Stimulated activated CD4-positive, alpha-beta T cell treated with anti-CD3 and anti-CD28 coated beads, Interleukin-4, amount 100 ng/mL, for 24 hours (primary cell): Measurements from ENCODE around the gene RAD51B.

Source experiments
- DNase-seq: peaks from one replicate; pipeline ENCODE4 v3.0.0-alpha.2; 2020

RAD51B gene

DNA sequence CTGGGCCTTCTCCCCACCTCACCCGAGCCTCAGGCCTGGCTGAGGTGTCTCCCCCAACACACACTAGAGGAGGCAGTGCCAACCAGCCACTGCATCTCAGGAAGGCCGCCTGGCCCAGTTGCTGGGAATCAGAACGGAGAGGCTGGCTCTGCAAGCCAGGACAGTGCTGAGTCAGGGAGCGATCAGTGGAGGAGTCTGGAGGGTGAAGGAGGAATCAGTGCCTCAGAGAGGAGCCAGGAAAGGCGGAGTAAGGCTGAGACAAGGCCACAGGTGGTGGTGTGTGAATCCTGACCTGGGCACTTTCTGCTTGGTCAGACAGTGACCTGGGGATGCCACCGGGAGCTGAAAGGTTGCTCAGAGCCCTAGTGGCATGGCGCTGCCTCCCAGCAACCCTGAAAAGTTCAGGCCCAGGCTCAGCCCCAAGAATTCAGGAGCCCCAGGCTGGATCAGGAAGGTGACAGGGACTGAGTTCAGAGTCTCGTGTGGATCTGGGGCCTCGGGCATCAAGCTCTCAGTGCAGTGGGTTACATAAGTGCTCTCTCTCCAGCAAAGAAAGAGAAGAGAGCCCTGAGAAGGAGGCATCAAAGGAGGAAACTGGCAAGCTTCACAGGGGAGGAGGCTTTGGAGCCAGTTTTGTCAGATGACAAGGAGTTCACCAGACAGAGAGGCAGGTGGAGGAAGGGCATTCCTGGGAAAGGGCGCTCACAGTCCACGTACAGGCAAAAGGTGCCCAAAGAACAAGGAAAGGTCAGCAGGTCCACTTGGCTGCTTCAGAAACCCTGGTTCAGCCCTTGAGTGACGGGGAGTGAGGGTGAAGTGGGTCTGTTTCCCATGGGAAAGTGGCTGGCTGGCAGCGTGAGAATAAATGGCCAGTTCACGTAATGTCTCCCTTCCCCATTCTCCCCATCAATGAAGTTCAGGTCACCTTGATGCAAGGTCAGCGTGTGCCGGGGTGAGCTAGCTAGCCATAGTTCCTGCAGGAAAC lies 885.4 kb downstream of the RAD51B start:
- DNase-seq: no peak

DNA sequence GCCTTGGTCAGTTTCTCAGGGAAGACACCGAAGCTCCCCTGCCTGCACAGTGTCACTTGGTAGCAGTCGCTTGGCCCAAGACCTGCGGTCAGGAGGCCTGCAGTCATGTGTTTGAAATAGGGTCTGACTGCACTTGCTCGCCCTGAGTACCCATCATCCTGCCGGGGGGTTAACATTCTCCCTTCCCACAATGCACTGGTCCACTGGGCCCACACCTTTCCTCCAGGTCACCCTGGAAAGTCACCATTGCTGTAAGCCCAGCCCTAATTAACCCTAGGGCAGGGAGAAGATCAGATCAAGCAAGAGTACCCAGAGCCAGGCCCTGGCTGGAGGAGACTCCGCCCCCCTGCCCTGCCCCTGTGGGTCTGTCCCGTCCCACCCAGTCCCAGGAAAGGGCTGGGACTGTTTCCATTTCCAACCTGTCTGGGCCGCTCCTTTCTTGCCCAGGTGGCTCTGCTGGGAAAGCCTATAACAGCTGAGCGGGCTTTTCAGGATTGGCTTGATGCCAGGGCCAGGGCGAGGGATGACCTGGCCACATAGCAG lies 886.2 kb downstream of the RAD51B start:
- no peak for DNase-seq

DNA sequence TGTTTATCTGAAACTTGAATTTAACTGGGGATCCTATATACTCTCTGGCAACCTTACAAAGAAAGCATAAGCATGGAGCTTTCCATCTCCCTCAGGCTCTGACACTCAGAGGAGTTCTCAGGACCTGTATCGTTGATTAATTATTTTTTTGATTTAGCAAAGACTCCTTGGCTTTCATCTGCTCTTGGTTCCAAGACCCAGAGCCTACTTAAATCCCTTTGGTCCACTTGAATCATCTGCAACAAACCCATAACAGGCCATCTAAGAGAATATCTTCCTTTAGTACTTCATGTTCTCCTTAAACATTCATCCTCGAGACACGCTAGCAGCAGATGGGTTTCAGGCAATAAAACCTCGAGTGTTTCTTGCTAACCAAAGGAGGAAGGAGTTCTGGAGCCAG lies 887.9 kb downstream of the RAD51B start:
- DNase-seq: no peak

DNA sequence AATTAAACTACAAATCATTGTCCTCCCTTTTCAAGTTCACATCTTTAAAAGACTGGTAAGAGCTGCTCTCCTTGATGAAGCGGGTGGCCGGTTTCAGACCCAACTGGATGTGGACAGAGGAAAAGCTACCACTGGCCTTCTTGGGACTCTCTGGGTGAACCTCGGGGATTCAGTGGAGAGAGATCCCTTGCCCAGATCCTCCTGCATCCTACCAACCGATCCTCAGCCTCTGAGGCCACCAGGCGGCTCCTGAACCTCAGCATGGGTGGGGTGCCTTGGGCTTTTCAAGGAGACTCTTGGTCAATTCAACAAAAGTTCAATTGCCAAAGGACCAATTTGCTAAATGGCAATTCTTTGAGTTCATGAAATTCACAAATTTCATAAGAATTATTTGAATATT lies 888.8 kb downstream of the RAD51B start:
- no peak for DNase-seq

DNA sequence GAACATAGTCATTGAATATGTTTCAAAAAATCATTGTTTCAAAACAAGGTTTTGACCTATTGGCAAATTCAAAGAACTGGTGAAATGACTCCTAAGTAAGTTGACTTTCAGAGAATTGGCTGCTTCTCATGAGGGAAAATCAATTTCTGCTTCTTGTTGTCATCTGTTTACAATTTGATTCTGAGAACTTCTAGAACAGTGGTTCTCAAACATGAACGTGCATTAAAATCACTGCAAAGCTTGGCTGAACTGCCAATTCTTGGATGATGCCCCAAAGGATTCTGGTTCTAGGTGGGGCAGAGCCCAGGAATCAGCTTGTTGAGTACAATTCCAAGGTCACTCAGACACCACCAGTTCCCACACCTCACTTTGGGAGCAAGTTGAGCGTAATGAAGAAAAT lies 889.4 kb downstream of the RAD51B start:
- no peak for DNase-seq

DNA sequence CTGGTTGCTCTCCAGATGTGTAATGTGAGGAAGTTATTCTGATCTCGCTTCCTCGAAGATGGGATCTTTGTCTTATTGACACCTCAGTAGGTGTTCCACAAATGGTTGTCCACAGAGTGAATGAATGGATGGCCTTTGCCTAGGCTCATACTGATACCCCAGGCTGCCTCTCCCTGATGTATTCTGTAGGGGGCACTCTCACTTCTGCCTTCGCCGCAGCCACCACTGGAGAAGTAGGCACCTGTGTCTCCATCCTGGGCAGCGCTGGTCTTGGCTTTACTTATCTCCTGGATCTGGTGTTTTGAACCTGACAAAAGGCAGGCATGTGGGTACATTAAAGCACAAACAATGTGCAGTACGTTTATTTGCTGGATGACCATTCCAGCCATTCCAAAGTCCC lies 891.2 kb downstream of the RAD51B start:
- no peak for DNase-seq

DNA sequence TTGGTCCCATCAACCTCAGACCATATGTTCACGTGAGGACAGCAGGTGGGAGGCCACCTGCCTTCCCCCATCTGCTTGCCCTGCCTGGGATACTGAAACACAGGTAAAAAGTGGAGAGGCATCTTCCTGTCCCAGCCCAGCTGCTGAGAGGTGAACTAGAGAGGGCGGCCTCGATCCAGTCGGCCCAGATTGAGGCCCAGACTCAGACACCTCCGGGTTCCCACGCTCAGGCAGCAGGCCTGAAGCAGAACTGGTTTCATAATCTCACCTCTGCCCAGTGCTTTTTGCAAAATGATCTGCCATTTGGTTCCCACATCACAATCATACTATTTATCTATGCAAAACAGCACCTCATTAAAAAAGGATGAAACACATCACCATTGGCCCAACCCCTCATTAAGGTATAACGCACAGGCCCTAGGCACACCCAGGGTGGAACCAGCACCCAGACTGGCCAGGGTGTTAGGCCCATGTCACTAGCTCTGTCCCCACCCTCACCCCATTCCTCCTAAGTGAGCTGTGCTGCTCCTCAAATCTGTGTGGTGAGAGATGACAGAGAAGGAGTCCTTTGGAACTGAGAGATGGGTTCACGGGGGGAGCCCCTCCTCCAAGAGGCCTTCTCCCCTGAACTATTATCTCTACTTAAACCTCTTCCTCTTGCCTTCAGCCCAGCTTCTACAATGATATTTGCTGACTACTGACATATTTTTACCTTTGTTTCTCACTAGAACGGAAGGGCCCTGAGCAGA lies 892.2 kb downstream of the RAD51B start:
- no peak for DNase-seq

DNA sequence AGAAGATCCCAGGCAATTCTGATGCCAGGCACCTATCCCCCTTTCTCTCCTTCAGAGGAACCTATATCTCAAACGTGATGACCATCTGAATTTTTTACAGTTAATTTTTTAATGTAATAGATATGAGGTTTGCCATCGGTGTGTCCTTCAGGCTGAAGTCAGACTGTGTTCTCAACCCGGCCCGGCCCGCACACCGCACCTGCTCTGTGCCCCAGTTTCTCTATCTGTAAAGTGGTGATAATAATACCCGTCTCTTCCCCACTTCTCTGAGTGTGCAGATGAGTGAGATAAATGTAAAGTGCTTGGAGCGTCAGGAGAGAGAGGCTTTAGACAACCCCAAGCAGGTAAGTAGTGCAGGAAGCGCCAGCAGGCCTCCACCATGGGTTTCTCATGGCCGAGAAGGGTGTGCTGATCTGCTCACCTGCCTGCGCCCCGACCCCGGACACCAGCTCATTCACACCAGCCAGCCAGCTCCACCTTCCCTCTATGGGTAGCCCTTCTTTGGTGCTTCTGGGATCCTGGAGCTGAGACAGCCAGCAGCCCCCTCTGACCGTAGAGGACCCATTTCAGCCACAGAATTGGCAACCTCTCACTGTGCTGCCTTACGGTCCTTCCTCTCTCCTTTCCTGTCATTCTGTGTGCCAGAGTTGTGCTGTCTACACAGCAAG lies 893.3 kb downstream of the RAD51B start:
- no peak for DNase-seq

DNA sequence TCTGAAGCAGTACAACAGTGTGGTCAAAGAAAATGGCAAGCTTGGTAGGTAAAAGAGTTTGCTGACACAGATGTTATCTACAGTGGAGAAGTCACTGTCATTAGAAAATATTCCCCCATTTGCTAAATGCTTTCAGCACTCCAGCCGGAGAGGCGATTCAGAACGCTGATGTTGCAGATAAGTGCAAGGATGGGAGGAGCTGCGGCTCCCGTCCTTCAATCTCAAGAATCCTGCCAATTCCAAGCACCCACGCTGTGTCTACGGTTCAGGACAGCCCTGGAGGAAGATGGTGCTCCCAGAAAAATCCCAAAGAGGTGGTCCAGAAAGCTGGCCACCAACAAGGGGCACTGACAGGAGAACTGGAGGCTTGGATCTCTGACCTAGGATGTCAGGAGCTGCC lies 894.2 kb downstream of the RAD51B start:
- no peak for DNase-seq

DNA sequence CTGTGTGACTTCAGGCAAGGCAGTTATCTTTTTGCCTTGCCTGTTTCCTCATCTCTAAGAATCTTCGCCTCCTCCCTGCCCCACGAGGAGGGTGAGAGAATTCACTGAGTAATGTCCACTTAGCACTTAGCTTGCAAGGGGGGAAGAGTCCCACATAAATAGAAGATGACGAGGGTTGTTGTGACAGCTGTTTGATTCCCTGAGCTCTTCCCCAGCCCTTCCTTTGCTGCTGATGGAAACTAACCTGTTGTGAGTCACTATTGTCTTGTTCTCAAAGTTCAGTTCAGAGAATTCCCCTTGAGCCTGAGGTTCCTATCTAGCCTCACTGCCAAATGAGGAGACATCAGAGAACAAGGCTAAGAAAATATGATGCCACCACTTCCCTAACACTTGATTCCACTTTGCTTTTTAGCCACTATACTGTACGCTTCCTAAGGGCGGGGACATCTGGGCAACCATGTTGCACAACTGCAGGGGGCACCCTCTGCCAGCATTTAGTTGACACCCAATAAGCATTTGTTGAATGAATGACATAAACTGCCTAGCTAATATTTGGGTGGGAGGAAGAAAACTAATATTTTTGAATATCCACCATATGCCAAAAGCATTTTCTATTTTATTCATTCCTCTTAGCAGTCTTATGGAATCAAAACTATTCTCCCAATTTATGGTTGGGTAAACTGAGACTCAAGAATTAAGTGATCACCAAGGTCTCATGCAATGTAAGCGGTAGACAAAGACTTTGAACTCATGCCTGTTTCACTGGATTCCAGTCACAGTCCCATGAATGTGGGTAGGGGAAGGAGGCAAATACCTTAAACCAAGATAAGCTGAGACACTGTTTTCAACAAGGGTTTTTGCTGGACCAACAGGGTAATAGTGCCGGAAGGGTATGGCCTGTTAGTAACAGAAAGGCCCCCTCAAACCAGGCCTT lies 895.7 kb downstream of the RAD51B start:
- no peak for DNase-seq

DNA sequence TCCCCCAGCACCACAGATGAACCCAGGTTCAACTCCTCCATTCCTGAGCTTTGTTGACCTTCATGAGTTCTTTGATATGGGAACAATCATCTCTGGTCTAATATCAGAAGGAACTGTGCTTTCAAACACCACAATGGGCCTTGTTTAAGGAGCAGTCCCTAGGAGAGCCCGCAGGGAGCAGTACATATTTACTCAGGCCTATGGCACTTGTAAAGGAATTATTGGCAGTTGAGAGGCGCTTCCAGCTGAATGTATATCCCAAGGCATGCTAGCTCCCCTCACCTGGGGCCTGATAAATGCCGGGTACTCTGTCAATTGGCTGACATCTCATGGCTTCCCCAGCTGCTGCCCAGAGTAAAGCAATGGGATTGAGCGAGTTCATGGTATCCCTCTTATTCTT lies 897.1 kb downstream of the RAD51B start:
- no peak for DNase-seq

DNA sequence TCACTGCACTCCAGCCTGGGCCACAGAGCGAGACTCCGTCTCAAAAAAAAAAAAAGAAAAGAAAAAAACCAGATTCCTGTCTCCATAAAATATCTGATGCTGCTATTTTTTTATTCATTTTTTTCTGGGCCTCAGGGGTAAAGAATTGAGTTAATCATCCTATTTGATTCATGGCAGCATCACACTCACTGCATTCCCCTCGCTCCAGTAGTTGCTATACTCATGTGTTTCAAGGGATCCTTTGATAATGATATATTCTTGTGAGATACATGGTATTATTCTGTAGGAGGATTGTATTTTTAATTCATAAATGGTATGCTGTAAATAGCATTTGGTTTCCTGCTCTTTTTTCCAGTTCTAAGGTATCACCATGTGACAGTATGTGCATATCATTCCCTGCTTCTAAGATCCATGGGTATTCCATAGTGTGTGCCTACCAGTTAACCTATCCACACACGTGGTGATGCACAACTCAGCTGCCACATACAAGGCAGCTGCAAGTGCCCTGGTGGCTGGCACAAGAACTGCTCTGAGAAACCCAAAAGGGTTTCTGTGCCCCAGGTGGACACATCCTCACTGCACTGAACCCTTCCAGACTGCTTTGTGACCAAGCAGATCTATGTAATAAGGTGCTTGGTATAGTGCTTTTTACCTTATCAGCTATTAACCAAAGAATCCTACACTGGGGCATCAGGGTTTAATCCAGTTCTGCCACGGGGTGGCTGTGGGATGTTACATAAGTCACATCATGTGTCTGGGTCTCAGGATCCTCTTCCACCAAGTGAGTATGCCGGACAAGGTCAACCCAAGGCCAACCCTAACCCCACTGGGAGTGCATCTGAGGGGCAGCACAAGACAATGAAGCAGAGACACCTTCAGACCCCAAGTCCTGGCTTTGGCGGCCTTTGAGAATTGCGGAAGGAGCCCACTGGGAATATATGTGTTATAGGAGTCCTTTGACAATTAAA lies 898.7 kb downstream of the RAD51B start:
- DNase-seq: no peak

DNA sequence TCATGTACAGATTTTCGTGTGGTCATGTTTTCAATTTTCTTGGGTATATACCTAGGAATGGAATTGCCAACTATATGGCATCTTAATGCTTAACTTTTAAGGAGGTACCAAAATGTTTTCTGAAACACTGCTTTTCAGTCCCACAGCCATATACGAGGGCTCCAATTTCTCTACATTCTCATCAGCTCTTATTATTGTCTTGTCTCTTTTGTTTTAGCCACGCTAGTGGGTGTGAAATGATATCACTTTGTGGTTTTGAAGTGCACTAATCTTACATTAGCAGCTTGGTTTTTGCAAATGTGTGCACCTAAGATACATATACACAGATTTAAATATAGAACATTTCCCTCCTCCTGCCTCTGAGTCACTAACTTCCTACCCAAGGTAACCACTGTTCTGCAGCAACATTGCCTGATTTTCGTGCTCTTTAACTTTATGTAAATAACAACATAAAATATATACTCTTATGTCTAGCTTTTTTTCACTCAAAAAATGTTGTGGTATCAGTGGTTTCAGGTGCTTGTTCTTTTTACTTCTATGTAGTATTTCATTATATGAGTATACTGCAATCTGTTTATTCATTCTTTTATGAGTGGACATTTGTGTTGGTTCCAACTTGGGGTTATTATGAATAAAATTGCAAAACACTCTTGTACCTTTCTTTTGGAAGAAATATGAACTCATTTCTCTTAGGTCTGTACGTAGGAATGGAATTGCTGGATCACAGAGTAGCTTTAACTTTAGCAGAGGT lies 900.2 kb downstream of the RAD51B start:
- peak; percentile 22 for DNase-seq

DNA sequence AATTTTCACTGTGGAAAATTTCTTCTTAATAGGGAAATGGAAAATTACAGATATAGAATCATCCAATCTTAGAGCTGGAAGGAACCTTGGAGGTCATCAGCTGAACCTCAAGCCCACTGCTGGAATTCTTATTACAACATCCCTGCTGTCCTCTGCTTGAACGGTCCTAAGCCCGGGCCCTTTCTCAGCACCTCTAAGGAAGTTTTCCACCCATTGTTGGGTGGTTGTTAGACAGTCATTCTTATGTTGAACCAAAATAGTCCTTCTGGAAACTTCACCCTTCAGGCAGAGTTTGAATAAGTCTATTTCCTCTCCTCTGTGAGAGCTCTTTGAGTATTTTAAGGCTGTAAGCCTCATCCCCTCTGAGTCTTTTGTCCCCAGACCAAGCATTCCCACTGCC lies 902.6 kb downstream of the RAD51B start:
- no peak for DNase-seq

DNA sequence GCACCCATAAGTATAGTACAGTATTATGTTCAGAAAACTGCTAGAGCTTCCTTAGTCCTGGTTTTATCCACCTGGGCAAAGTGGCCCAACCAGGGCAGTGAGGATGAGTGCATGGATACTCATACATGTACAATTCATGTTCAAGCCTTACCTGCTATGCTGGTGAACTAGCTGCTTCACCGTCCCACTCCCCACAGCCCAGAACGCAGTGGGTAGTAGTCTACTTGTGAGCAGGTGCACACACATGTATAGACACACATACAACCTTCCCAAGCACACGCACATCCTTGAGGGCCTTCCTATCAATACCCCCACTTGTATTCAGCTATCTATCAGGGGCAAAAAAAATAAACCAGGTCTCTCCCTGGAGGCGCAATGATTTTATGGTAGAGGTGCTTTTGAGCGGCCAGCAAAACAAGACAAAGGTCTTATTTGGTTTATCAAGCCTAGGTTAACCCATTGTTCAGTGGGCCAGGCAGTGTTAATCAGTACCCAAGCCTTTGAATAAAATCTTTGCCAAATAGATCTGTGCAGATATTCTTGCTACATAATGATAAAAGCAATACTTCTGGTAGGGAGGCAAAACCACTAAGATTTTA lies 903.5 kb downstream of the RAD51B start:
- no peak for DNase-seq

DNA sequence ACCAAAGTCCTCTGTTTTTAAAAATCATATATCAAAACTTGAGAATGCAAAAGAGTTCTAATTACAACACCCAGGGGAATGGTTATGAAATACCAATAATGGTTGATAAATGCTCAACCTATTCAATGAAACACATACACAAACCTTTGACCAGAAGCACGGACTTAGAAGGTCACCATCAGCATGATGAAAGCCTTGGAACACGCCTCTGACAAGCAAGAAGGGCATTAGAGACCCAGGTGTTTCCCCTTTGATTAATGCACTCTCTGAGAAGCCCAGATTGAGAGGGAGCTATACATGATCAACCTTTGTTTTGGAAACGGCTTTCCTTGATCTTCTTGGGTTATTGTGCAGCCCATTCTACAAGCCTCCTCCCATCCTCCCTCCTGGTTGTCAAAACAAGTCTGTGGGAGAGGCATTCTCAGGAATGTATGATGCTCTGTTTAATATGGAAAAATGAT lies 904.3 kb downstream of the RAD51B start:
- no peak for DNase-seq

DNA sequence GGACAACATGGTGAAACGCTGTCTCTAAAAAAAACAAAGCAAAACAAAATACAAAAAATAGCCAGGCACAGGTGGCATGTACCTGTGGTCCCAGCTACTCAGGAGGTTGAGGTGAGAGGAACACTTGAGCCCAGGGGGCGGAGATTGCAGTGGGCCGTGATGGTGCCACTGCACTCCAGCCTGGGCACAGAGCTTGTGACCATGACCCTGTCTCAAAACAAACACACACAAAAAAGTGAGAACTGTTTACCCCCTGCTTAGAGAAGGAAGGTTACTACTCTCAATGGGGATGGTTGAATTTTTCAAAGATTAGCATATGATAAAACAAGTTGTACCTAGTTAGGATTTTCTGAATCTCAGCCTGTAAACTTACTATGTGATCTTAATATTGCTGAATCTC lies 905.3 kb downstream of the RAD51B start:
- DNase-seq: no peak

DNA sequence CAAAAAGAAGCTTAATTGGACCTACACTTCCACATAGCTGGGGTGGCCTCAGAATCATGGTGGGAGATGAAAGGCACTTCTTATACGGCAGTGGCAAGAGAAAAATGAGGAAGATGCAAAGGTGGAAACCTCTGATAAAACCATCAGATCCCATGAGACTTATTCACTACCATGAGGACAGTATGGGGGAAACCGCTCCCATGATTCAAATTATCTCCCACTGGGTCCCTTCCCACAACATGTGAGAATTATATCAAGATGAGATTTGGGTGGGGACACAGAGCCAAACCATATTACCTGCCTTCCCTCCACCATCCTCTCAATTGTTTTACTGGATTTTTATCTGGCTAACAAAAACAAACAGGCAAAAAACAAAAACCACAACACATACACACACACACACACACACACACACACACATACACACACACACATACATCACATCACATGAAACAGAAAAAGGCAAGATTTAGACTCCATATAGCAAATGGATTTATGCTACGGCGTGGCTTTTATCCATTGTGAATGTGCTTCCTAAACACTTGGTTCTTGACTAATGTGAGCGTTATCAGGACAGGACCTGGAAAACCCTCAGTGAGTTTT lies 906.6 kb downstream of the RAD51B start:
- no peak for DNase-seq
